HG02610 (cell line): ENCODE data around the gene KDM4C.
"Not testable (repeated sequence)": the region's sequence is repeated elsewhere in the genome, so short reads cannot be mapped to it uniquely, and the experiment has no call there.

Experiments
- ATAC-seq: cut with Tn5 transposase; IDR thresholded peaks from one replicate; pipeline ENCODE4 v1.9.1; 2021; ENCODE audit warnings: mild to moderate bottlenecking, moderate library complexity; ENCODE audit not compliant: unreplicated experiment

KDM4C gene

DNA sequence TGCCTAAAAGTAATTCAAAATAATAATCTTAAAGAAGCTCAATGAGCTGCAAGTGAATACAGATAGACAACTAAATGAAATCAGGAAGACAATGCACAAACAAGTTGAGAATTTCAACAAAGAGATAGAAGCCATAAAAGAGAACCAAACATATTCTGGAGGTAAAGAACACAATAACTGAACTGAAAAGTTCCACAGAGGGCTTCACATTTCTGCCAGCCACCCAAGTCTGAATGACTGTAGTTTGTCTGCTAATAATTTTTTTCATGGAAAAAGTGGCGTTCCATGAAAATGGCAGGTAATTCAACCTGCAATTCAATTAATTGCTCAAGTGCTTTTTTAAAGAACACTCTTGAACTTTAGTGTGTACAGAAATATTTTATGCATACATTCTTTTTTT, 251.3 kb downstream of the KDM4C start:
- no peak for ATAC-seq

DNA sequence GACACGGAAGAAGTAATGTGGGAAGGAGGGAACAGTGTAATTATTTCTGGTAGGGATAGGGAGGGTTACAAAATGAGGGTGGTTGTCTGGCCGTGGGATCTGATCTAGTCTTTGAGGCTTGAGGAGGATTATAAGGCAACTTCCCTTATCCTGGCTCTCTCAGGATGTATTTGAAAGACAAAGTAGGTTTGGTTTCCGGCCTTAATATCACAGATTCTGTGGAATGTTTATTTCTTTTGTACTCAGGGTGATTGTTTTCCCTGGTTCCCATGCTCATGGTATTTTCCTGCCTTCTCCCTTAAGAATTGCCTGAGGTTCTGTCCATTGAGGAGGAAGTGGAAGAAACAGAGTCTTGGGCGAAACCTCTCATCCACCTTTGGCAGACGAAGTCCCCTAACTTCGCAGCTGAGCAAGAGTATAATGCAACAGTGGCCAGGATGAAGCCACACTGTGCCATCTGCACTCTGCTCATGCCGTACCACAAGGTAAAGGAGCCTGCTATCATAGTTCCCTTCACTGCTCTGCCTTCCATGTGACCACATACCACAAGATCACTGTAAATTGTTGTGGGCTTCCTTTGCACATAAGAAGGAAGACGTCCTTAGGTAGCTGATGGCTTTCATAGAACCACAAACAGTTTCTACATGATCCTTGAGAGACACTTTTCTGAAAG, 253.8 kb downstream of the KDM4C start:
- peak; percentile 87 for ATAC-seq

DNA sequence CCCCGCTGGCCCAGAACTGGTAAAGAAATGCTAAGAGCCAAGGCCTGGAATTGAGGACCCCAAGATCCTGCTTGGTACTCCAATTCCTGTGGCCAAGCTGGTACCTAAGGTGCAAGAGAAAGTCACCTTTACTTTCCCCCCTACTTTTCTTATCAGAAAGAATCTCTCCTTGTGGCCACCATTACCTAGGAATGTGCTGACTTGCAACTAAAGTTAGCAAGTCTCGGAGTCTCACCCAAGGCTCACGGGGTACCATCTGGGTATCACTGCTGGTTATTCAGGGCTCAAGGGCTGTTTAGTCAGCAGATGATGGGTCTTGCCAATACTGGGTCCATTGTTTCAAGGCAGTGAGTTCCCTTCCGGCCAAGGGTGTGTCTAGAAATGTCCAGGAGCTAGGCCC, 270.2 kb downstream of the KDM4C start:
- ATAC-seq = no peak

DNA sequence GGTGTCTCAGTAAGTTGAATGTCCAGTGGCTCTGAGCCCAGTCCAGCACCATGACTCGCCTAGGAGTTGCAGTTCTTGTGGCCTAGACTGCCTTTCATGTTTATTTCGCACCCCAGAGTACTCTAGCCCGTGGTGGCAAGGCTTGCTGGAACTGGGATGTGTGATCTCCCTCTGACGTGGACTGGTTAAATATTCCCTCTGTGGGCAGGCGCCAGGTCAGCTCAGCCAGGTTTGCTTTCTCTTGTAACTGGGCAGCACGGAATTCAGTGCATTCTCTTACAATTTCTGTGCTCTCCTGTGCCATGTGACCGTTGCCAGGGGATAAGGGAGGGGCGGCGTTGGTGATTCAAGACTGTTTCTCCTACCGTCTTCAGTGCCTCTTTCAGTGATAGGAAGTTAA, 270.8 kb downstream of the KDM4C start:
- ATAC-seq = no peak

DNA sequence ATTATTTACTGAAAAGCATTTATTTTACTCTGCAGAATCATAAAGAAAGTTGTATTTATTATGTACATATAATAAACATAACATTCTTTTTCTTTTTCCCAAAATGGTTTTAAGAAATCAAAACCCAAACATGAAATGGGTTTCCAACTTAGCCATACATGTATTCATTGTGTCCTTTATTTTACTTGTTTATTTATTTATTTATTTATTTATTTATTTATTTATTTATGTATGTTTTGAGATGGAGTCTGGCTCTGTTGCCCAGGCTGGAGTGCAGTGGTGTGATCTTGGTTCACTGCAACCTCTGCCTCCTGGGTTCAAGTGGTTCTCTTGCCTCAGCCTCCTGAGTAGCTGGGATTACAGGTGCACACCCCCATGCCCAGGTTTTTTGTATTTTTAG, 273.2 kb downstream of the KDM4C start:
- ATAC-seq = not testable (repeated sequence)

DNA sequence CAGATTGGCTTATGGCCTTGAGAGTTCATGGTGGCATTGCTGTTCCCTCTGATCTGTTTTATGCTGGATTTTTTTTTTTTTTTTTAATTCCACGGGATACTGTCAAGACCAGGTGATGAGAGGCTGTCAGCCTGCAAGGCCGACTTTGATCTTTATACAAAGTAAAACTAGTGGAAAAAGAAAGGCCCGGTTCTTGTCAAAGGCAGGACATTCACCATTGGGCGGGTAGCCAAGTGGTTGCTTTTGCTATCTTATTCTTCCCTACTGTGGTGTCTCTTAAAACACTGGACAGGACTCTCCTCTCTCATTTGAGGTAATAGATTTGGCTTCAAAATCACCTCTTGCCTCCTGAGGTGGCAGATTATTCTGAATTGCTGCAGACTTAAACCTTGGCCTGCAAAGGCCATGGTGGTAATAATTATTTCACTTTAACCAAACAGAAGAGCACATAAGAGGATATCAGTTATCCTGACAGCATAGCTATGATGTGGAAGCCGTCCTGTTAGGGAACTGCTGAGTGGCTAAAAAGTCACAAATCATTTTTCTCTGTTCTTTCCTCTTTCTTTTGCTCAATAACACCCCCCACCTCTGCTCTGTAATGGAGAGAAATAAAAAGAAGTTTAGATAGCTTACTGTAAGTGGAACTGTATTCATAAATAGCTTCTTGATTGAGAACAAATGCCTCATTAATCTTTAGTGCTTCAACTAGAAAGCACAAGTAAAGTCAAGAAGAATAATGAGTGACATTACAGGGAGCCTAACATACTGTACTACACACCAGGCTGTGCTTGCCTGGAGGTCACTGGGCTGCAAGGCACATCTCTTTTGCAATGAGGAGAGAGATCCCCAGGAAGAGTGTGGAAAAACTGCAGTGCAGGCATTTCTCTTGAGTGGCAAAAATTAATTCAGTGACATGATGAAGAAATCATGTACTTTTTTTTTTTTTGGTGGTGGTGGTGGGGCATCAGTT, 275.6 kb downstream of the KDM4C start:
- no peak for ATAC-seq

DNA sequence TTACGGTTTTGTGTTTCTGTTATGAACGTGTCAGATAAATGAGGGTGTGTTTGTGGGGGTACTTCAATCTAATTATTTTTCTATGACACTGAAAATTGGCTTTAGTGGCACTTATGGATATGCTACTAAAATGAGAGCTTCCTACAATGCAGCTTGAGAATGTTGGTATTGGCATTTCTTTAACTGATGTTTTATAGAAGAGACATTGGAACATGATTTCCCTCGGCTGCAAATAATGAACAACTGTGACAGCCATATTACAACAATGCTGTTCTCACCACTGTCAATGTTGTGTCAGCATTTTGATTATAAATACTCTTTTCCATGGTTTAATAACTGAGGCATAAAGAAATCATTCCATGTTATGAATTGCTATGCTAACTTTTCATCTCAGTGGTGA, 279.4 kb downstream of the KDM4C start:
- no peak for ATAC-seq

DNA sequence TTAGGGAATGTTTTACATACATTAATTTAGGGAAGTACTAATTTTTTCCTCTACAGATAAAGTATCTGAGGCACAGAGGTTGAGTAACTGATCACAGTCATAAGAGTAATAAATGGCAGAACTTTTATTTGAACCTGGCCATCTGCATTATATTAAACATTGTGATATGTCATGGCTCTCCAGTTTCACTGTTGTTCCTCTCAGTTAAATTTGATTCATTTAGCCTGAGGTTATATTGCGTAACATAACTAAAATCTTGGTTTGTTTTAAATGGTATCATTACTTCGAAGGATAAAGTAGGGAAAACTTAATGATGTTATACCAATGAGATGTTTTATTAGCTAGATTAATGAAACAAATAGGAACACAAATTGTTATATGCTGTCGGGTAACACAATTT, 284.4 kb downstream of the KDM4C start:
- no peak for ATAC-seq

DNA sequence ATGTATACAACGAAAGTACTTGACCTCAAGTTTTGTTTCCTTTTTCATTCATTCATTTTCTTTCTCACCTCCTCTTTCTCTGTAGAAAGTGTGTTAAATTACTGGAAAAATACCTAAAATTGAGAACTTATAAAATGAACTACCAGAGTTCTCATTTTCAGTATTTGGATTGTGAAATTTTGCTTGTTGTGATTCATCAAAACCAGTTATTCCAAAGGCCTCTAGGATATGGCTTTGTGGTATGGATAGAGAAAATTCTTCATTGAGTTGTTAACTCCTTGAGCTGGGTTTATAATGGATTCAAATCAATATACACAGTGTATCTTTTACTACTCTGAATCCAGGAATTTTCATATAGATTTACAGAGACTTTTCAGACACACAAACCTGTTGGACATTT, 287.6 kb downstream of the KDM4C start:
- ATAC-seq = no peak

DNA sequence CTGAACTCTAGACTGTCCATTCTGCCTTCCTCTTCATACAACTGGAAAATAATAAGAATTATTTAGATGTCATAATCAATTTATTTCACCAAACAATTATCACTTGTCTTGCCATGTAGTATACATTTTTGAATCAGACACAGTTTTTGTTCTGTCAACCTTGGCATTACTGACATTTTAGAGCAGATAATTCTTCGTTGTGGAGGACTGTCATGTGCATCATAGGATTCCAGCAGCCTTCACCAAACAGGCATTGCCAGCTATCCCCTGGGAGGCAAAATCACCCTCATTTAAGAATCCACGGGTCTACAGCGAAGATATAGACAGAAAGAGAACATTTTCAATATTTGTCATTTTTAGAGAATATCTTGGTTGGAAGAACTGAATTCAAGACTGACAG, 293.9 kb downstream of the KDM4C start:
- no peak for ATAC-seq

DNA sequence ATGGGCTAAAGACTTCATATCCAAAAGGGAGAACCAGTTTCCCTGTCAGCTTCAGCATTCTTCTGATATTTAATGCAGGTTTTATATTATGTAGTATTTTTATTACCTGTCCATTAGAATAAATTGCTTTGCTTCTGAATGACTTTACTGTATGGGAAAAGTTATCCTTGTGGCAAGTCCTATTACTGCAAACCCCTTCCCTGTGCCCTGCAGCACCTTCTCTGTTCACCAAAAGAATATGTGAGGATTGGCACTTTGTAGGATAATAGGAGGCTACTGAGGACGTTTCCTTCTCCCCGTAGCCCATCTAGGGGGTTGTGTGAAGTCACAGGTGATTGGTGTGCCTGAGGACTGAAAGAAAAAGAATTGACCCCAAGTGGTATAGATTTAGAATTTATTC, 296.1 kb downstream of the KDM4C start:
- no peak for ATAC-seq

DNA sequence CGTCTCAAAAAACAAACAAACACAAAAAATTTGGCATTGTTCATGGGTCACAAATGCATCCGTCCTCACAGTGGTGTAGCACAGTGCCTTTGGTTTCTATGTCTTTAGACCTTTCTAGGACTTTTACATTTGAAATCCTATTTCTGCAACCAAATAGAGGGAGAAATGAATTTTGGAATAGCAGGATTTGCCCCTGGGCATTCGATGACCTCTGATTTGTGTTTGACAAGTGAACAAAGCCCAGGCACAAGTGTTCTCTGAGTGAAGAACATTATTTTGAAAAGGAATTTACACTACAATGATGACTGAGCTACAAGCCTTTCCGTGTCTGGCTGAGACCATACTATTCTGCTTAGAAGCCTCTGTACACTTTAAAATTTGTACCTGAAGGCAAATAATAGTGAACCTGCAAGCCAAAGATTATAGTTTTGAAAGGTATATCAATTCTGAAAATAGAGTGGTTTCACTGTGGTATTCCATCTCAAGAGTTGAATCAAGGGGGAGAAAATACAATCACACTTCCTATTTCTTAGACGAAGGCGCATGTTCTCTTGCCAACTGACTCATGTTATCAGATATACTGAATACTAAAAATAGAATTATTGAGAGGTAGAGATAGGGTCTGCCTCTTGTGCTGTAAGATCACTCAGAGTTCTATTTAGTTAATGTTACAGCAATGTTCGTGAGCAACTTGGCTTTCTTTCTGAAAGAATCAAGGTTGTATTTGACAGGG, 297.6 kb downstream of the KDM4C start:
- ATAC-seq = peak; percentile 77

DNA sequence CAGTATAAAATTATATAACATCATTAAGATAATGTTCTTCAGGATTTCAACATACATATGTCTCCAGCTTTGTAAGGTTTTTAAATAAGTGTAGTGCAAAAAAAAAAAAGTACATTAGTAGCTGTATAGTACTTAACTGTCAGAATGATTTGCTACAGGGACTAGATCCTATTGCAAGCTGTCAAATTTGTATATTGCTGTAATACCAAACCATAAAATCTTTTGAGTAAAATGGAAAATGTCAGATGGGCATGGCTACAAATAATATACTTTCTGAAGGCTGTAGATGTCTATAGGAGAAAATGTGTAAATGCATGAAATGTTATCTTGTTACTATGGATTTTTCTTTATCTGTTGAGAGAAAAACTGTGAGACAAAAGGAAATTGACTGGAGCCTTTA, 298.5 kb downstream of the KDM4C start:
- no peak for ATAC-seq

DNA sequence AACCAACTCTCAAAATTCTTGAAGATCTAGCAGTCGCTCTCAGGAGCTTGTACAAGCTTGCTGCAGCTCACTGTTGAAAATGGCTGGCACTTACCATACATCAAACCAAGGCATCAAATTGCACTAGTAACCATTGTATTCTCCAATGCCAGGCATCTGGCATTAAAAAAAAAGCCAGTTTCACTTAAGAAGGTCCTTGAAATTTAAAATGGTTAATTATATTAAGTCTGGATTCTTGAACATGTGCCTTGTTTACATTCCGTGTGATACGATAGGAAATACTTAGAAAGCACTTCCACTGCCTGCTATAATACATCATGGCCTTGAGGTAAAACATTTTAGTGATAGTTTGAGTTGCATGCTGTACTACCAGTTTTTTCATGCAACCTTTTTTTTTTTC, 300.7 kb downstream of the KDM4C start:
- ATAC-seq = no peak

DNA sequence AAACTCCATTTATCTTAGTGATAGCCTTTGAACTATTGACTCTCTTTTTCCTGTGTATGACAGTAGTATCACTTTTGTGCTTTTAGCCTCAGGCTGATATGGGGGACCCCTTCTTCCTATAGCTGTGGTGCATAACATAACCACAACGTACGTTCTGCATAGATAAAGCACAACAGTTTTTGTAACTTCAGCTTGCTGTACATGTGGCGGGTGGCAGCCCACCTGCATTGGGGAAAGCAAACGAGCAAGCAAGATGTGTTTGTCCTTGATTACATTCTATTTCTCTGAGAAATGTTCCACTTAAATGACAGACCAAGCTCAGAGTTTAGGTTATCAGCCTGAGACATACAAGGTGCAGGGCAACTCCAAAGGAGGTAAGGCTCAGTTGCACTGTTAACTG, 309.4 kb downstream of the KDM4C start:
- ATAC-seq = no peak

DNA sequence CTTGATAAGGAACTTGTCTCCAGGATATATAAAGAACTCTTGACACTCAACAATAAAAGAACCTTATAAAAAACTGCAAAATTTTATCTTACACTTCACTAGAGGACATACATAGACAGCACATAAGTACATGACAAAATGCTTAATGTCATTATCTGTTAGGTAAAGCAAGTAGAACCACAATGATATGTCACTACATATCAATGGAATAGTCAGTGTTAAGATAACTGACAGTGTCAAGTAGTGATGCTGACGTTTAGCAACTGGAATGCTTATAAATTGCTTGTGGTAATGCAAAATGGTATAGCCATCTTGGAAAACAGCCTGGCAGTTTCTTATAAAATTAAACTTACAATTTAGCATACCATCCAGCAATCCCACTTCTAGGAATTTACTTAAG, 314.1 kb downstream of the KDM4C start:
- ATAC-seq = no peak

DNA sequence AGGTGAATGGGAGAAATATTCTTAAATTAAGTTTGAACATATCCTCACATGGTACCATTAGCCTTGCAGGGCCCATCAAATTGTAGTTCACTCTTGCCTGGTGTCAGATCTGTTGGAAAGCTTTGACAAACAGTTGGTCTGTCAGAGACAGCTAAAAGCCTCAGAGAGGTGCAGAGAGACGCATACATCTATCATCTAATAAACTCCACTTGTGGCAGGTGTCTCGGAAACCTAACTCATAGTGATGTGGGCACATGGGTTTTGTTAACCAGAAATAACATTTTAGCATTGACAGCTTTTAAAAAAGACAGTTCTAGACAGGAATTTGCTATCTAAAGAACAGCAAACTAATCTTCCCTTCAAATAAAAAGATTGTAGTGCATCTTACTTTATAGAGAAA, 315.9 kb downstream of the KDM4C start:
- ATAC-seq = no peak

DNA sequence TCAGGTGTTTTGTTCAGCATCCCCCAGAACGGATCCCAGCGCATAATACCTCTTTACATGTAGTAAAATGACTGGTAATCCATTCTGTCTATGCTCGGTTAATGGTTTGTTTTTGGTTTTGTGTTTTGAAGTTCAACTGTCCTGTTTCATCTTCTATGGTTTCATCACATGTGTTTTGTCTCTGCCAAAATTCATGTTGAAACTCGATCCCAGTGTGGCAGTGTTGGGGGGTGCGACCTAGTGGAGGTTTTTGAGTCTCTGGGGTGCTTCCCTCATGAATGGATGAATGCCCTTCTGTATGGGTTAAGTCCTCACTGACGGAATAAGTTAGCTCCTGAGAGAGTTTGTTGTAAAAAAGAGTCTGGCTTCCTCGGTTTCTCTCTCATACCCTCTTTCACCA, 317.4 kb downstream of the KDM4C start:
- ATAC-seq = no peak

DNA sequence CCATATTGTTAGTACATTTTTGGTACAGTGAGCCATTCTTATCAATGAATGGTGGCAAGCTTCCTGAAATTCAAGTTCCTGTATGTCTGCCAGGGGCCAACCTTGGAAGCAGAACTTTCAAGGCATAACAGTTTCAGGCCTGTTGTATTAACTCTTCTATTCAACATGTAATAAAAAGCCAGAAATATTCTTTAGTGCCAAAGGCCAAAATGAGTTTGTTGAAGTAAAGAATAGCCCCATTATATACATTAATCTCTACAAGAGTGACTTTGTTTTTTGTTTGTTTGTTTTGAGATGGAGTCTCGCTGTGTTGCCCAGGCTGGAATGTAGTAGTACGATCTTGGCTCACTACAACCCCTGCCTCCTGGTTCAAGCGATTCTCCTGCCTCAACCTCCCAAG, 321.3 kb downstream of the KDM4C start:
- no peak for ATAC-seq

DNA sequence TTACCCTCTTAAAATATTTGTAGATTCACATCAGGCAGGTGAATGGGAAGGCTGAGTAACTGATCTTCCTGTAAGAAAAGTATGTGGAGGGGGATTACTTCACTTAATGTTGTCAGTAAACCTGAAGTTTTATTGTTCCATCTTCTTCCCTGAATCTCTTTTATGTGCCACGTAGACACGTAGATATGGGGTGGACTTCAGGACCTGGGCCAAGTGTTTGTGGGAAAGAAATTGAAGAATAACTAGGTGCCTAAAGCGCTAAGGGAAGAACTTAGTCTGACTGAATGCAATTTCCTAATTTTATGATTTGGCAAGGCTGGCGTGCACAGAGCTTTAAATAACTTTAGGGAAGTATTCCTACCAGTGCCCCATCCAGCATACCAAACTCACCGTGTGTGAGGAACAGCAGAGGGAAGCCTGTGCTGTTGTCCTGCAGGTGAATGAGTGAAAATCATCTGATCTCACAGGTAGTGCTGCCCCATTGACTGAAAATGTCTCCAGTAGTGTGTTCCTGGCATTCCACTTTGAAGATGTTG, 323.4 kb downstream of the KDM4C start:
- no peak for ATAC-seq

DNA sequence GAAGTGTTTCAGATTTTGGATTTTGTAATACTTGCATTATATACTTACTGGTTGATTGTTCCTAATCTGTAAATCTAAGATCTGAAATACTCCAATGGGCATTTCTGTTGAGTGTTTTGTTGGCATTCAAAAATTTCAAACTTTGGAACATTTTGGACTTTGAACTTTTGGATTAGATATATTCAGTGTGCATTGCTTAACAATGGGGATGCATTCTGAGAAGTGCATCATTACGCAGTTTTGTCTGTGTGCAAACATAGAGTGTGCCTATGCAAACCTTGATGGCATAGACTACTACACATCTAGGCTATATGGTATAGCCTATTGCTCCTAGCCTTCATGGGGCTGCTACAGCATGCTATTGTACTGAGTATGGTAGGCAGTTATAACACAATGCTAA, 325.4 kb downstream of the KDM4C start:
- no peak for ATAC-seq
